Spleen (tissue), 11 donors: Measurements from ENCODE around the gene B9D1. TPM values are rescaled to one million over a fixed set of nuclear protein-coding genes. Genes with fewer than 3 reads are reported as not detected.

Experiments
- DNase-seq: peaks from one replicate; pipeline ENCODE4 v3.0.0-alpha.2; 2020
- H3K27ac ChIP-seq, 8 donors: fragments of 200-600 bp; sonication (generic) in 7 of 8; 1 replicate in 4 of 8; 2 replicates in 4 of 8; pipeline versions ENCODE4 v1.5.0 to v1.8.0; 2016 to 2021; ENCODE audit warnings: inconsistent platforms in 4 of 8, mild to moderate bottlenecking in 4 of 8, moderate library complexity in 1 of 8
- H3K27me3 ChIP-seq, 7 donors: fragments of 200-600 bp; sonication (generic) in 6 of 7; replicated peaks in 1 of 7; 1 replicate in 4 of 7; 2 replicates in 3 of 7; pipeline versions ENCODE4 v1.5.0 to v1.8.0; 2016 to 2021; ENCODE audit warnings: inconsistent platforms in 3 of 7, mild to moderate bottlenecking in 1 of 7
- H3K36me3 ChIP-seq, 6 donors: fragments of 200-600 bp; sonication (generic) in 5 of 6; 1 replicate in 4 of 6; 2 replicates in 2 of 6; pipeline versions ENCODE4 v1.5.0 to v1.8.0; 2016 to 2021; ENCODE audit warnings: inconsistent platforms in 2 of 6
- H3K4me1 ChIP-seq, 6 donors: fragments of 200-600 bp; sonication (generic) in 5 of 6; 1 replicate in 3 of 6; 2 replicates in 3 of 6; pipeline versions ENCODE4 v1.5.0 to v1.8.0; 2016 to 2021; ENCODE audit warnings: inconsistent platforms in 3 of 6
- H3K4me3 ChIP-seq, 8 donors: fragments of 200-600 bp; sonication (generic) in 7 of 8; 1 replicate in 4 of 8; 2 replicates in 4 of 8; pipeline versions ENCODE4 v1.5.0 to v1.8.0; 2016 to 2021; ENCODE audit warnings: inconsistent platforms in 4 of 8, mild to moderate bottlenecking in 4 of 8, moderate library complexity in 2 of 8
- H3K9me3 ChIP-seq, 8 donors: fragments of 200-600 bp; sonication (generic) in 7 of 8; 1 replicate in 4 of 8; 2 replicates in 4 of 8; pipeline versions ENCODE4 v1.5.0 to v1.8.0; 2016 to 2021; ENCODE audit warnings: inconsistent platforms in 4 of 8
- CTCF ChIP-seq, 11 experiments: fragments of 200-600 bp in 7 of 11; fragments of 450-650 bp in 4 of 11; sonication (generic) in 4 of 11; IDR thresholded peaks in 8 of 11; conservative IDR thresholded peaks in 3 of 11; 1 replicate in 7 of 11; 2 replicates in 4 of 11; pipeline versions ENCODE4 v1.4.0 to v1.8.0; 2016 to 2021; ENCODE audit warnings: antibody characterized with exemption in 11 of 11, inconsistent platforms in 4 of 11, mild to moderate bottlenecking in 1 of 11
- POLR2A ChIP-seq, 3 donors: fragments of 450-650 bp; IDR thresholded peaks; one replicate each; pipeline ENCODE4 v1.5.1; 2017; ENCODE audit warnings: antibody characterized with exemption in 3 of 3, mild to moderate bottlenecking in 1 of 3
- POLR2AphosphoS5 ChIP-seq, 3 donors: sonication (generic); formaldehyde crosslinking; IDR thresholded peaks; one replicate each; pipeline ENCODE4 v1.5.1; 2017; ENCODE audit warnings: antibody characterized with exemption in 3 of 3
- WGBS, 5 donors: extraction: QIAGEN DNeasy Blood & Tissue Kit in 3 of 5; methylation state at CpG; one replicate each; pipeline versions ENCODE4 v1.1.5 to v1.1.7; 2013 to 2018; 5-methylcytosine and 5-hydroxymethylcytosine counted together
- intact Hi-C: fragments of 100-400 bp; cut with DNase I; formaldehyde crosslinking; loops from one replicate; pipeline ENCODE4 v1.15.0; 2023; ENCODE audit warnings: low total_unique reads
- polyA plus RNA-seq, 3 donors: library from polyadenylated mRNA; stranded (reverse); fragments of 200-250 nt; gene quantifications; one replicate each; pipeline ENCODE4 v1.2.1, GENCODE V29; 2013
- total RNA-seq, 7 donors: library from RNA; depleted of rRNA in 3 of 7; stranded (reverse); fragments of >200 nt in 3 of 7; fragmentation: NEBNext Ultra II Directional in 4 of 7; extraction: Animal tissue kit (Norgen Biotek cat#: 25700) in 4 of 7; gene quantifications; one replicate each; pipeline versions ENCODE4 v1.1.0 to v1.2.1, GENCODE V29; 2016 to 2021
- donor health status: healthy with polysubstance abuse.
- donor health status: DM: no; HTN: no; CAD: no; lungs with moderate emphysema.
- donor health status: DM: no; HTN: no; CAD: no.
- donor health status: Bipolar disorder and iron deficiency.
- donor health status: healthy.
- donor health status: DM: no; HTN: no; CAD: no.
- donor health status: DM: yes; HTN: yes; CAD: no.

The B9D1 gene
- total and polyA plus RNA-seq, 10 donors = 4.3 to 14.1 (median 7.3) TPM

GRCh38 chr17:19402171-19402570 is 39.6 kb upstream of the B9D1 start:
- Histone ChIP-seq H3K9me3 (no peaks in the 10 kb centered on the region), H3K4me3 (no peak overlapping the region), H3K27ac (peak overlapping the region in 4 of 8 donors; percentile 8 to 82 (median 36)), H3K36me3 (no peaks in the 10 kb centered on the region), H3K27me3 (no peaks in the 10 kb centered on the region), H3K4me1 (peaks cover 0 to 47% (median 37%) of the 10 kb centered on the region in 6 donors)
- TF ChIP-seq POLR2AphosphoS5 (IDR thresholded peaks at IDR 0.05) (no peak), CTCF (IDR thresholded peaks at IDR 0.05 in 8 of 11, conservative IDR thresholded peaks at IDR 0.05 in 3 of 11) (no peak), POLR2A (IDR thresholded peaks at IDR 0.05) (no peak)
- intact Hi-C loops = no loop called here
- no peak for DNase-seq
- WGBS, 5 donors = 67 to 88% (median 78%) methylated on average over 1 of the region's 1 CpG

DNA sequence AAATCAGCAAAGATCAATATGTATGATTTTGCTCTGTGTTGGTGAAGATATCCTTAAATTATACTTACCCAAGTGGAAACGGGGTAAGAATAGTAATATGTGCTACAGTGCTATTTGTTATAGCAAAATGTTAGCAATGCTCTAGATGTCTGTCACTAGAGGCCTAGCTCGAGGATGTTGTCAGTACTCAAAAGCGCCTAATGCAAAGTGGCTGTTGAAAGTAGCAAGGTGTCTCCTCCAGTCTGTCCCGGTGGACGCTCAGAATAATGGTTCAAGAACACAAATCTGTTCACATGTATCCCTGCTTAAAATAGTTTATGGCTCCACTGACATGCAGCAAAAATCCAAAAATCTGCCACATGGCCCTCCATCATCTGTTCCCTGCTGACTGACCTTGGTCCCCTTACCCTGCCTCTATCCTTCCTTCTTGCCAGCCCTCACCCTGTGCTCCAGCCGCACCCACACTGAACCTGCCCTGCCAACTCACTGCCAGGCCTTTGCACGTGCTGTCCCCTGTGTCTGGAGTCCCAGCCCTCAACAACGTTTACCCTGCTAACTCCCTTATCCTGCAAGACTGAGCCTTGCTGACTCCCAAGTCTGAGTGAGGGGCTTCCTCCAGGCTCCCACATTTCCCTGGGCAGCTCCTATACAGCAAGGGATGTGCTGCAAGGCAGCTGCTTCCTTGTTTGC is 38.9 kb upstream of the B9D1 start:
- H3K9me3 ChIP-seq = no peaks in the 10 kb centered on the region
- H3K36me3 ChIP-seq = no peaks in the 10 kb centered on the region
- 77 to 88% (median 83%) methylated on average over 8 of the region's 8 CpGs for WGBS, 5 donors
- no peaks in the 10 kb centered on the region for H3K27me3 ChIP-seq
- no peak overlapping the region for H3K4me3 ChIP-seq
- peaks cover 0 to 48% (median 37%) of the 10 kb centered on the region in 6 donors for H3K4me1 ChIP-seq
- DNase-seq = no peak
- H3K27ac ChIP-seq = peak overlapping the region in 4 of 8 donors; percentile 8 to 82 (median 36)
- no peak for TF ChIP-seq POLR2A (IDR thresholded peaks at IDR 0.05)
- no peak for TF ChIP-seq CTCF (IDR thresholded peaks at IDR 0.05 in 8 of 11, conservative IDR thresholded peaks at IDR 0.05 in 3 of 11)
- no peak for TF ChIP-seq POLR2AphosphoS5 (IDR thresholded peaks at IDR 0.05)
- intact Hi-C loops = no loop called here

DNA sequence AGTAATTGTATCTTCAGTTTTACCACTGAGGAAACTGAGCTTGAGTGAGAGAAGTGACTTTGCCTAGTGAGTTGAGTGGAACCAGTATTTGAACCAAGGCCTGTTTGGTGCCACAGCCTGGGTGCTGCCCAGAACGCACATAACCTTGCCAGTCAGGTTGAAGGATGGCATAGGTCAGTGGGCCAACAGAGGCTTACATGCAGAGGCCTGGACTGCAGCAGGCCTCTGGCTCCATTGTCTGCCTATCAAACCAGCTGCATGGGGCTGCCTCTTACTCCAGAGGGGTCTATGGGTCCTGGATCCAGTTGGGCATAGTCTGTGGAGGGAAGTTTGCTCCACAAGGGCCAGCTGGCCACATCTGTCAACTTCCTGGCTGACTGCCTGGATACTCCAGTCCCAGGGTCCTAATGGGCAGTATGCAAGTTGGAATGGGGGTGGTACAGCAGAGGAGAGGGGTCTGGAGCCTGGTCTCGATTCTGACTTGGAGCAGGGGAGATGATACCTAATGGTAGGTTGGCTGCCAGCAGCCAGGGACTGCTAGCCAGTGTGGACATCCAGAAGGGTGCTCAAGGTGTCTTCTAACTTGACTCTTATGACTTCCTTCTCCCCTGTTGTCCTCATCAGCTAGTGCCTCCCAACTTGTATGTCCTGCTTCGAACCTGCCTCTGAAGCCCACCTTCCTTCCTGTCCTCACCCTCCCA is 37.4 kb upstream of the B9D1 start:
- Histone ChIP-seq H3K4me3 (no peak overlapping the region), H3K4me1 (peaks cover 0 to 48% (median 37%) of the 10 kb centered on the region in 6 donors), H3K27me3 (no peaks in the 10 kb centered on the region), H3K27ac (peak overlapping the region in 4 of 8 donors; percentile 80 to 84 (median 82)), H3K9me3 (no peaks in the 10 kb centered on the region), H3K36me3 (no peaks in the 10 kb centered on the region)
- intact Hi-C loops = no loop called here
- peak; percentile 42 for DNase-seq
- TF ChIP-seq CTCF (IDR thresholded peaks at IDR 0.05 in 8 of 11, conservative IDR thresholded peaks at IDR 0.05 in 3 of 11) = no peak
- WGBS, 5 donors = 66 to 93% (median 74%) methylated on average over 3 of the region's 3 CpGs
